ENCODE data around the gene ADGRE2. TPM values are rescaled to one million over a fixed set of nuclear protein-coding genes. Genes with fewer than 3 reads are reported as not detected.

The ADGRE2 gene
- total RNA-seq, 2 experiments from 2014 or later = 0.42 to 0.69 TPM

DNA sequence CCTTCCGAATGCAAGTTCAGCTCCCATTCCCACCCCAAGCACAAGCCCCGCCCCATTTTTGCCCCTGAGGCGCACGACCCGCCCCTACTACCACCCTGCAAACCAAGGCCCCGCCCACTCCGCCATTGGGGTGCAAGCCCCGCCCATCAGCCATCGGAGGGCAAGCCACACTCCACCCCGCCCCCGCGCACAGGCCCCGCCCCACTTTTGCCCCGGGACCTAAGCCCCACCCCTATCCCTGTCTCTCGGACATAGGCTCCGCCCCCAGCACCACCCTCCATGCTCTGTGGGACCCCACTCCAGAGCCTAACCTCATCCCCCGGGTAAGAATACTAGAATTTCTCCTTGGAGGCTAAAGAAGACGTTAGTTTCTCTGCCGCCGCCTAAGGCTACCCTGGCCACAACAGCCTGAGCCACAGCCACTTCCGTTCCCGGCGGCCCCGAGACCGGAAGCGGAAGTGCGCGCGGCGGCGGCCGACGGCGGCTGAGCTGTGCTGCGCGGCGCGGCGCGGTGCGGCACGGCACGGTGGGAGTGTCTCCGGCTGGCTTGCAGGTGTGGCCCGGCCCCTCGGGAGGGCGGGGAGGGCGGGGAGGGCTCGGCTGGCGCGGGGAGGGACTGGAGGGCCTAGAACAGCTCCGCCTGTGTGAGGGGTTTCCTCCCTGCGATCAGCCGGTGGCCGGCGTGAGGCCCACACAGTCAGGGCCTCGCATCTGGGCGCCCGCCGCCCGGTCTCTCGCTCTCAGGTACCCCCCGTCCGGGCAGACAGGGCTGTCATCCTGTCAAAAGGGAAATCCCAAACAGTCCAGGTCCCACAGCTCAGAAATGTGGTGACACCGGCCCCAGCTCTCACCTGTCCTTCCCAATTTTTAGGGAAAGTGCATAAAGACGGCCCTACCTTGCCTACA, 88.5 kb downstream of the ADGRE2 start, which contains the start of gene ZNF333:
Gene ZNF333, plus strand, starts transcription at position 451 of the 906 bp plus-strand sequence. CDS start 3,444 bp downstream, outside the sequence.
- ChIA-PET POLR2A (interaction anchor here (1.0 to 1.1 kb wide), 2 partner anchors 37 to 118 kb away, joined by 3 to 4 read pairs; partner anchors contain the start of gene NDUFB7), CTCF (interaction anchor here (1.3 to 6.7 kb wide), 2 partner anchors 110 to 117 kb away, joined by 4 to 111 read pairs; partner anchors contain the start of gene NDUFB7)

DNA sequence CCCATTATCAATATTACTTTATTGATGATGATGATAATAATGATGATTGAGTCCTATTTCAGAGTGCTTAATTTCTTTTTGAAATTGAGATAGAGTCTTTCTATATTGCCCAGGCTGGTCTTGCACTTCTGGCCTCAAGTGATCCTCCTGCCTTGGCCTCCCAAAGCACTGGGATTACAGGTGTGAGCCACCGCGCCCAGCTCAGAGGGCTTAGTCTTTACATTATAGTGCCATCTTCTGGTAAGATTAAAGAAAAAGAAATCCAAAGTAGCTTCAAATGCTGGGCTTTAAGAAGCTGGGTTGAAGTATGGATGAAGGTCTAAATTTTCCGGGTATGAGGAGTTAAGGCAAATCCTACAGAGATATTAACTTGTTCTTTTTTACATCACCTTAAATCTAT, 91.9 kb downstream of the ADGRE2 start:
- CTCF ChIA-PET = interaction anchor here (0.5 to 6.7 kb wide), 11 partner anchors 8 to 200 kb away, joined by 3 to 111 read pairs (median 4); partner anchors contain the start of gene NDUFB7
- POLR2A ChIA-PET = no interaction called here

DNA sequence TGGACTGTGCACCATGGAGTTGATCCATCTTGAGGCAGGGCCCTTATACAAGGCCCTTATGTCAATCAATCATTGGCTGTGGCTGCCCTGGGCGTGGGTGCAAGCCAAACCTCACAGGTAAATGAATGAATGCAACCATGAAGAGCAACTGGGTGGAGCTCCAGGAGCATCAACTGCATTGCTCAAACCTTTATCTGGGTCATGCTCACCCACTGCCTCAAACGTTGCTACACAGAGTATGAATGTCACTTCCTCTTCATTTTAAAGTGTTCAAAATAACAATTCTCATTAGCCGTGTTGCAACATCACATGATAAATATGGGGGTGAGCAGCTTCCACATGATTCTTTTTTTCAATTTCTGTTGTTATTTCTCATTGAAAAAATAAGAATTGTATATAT, 94.9 kb downstream of the ADGRE2 start:
- POLR2A ChIA-PET = interaction anchor here (0.6 kb wide), 1 partner anchor 129 kb away, joined by 6 read pairs; no protein-coding TSS in a partner anchor

More for the DNA sequence above, 94.9 kb downstream of the ADGRE2 start:
- CTCF ChIA-PET = interaction anchor here (1.6 kb wide), 1 partner anchor 109 kb away, joined by 6 read pairs; no protein-coding TSS in a partner anchor

Other genes with a start within 250 kb of the ADGRE2 start
- gene TECR, start 249.0 kb downstream of the ADGRE2 start, total RNA-seq = 100 to 1,000 TPM; 117 to 122 TPM
- 100 to 1,000 TPM; 128 to 129 TPM for gene NDUFB7, start 206.5 kb downstream of the ADGRE2 start, total RNA-seq
- gene CLEC17A, start 195.5 kb downstream of the ADGRE2 start, total RNA-seq = 1 to 10 TPM; 1.2 to 1.3 TPM
- gene ADGRE3, start 103.7 kb downstream of the ADGRE2 start, total RNA-seq = not detected
- 1 to 10 TPM; 7.8 to 8.0 TPM for gene ZNF333, start 88.5 kb downstream of the ADGRE2 start, total RNA-seq
- gene OR7A5, start 56.6 kb upstream of the ADGRE2 start, total RNA-seq = not detected
- gene OR7C1, start 56.6 kb upstream of the ADGRE2 start, total RNA-seq = not detected
- gene OR7A10, start 70.4 kb upstream of the ADGRE2 start, total RNA-seq = not detected
- gene OR7A17, start 107.6 kb upstream of the ADGRE2 start, total RNA-seq = not detected
- gene OR7C2, start 162.9 kb upstream of the ADGRE2 start, total RNA-seq = not detected
- not detected for gene SLC1A6, start 201.3 kb upstream of the ADGRE2 start, total RNA-seq

Measured in activated CD8-positive, alpha-beta memory T cell treated with anti-CD3 and anti-CD28 coated beads for 36 hours (primary cell).